ENCODE data around the gene TTLL10.

Gene TTLL10

GRCh38 chr1:1173793-1174415 is at the start of gene TTLL10:
TSS of gene TTLL10 (plus strand) at chr1:1173880. CDS start at chr1:1179216, 5,336 bp downstream.
- DNase-seq (ENCODE audit: low spot score) = no peak

- DNase-seq (ENCODE audit: low spot score) = no peak
These were observed 49.2 kb upstream of the TTLL10 start for GRCh38 chr1:1124508-1124785.

GRCh38 chr1:1124786-1125642 is 48.7 kb upstream of the TTLL10 start:
- DNase-seq (ENCODE audit: low spot score) = no peak

GRCh38 chr1:1125945-1126344 is 47.7 kb upstream of the TTLL10 start:
- DNase-seq (ENCODE audit: low spot score) = no peak

- DNase-seq (ENCODE audit: low spot score) = no peak
These were observed 45.9 kb upstream of the TTLL10 start for GRCh38 chr1:1127551-1128451.

- DNase-seq (ENCODE audit: low spot score) = no peak
These were observed 45.1 kb upstream of the TTLL10 start for GRCh38 chr1:1128454-1129139.

GRCh38 chr1:1129381-1129821 is 44.3 kb upstream of the TTLL10 start:
- DNase-seq (ENCODE audit: low spot score) = no peak

GRCh38 chr1:1130206-1131120 is 43.2 kb upstream of the TTLL10 start:
- no peak for DNase-seq (ENCODE audit: low spot score)

GRCh38 chr1:1132042-1132950 is 41.4 kb upstream of the TTLL10 start:
- DNase-seq (ENCODE audit: low spot score) = no peak

- DNase-seq (ENCODE audit: low spot score) = no peak
These were observed 40.5 kb upstream of the TTLL10 start for GRCh38 chr1:1132956-1133750.

GRCh38 chr1:1134300-1134970 is 39.2 kb upstream of the TTLL10 start:
- DNase-seq (ENCODE audit: low spot score) = no peak

GRCh38 chr1:1135339-1136136 is 38.1 kb upstream of the TTLL10 start:
- no peak for DNase-seq (ENCODE audit: low spot score)

- no peak for DNase-seq (ENCODE audit: low spot score)
These were observed 37.0 kb upstream of the TTLL10 start for GRCh38 chr1:1136547-1137230.

- DNase-seq (ENCODE audit: low spot score) = no peak
These were observed 36.2 kb upstream of the TTLL10 start for GRCh38 chr1:1137256-1138045.

- no peak for DNase-seq (ENCODE audit: low spot score)
These were observed 33.0 kb upstream of the TTLL10 start for GRCh38 chr1:1140673-1141072.

GRCh38 chr1:1141244-1141910 is 32.3 kb upstream of the TTLL10 start:
- no peak for DNase-seq (ENCODE audit: low spot score)
